H9 (cell line): ENCODE results near the gene ASTN2. TPM values are rescaled to one million over a fixed set of nuclear protein-coding genes. Genes with fewer than 3 reads are reported as not detected.

ENCODE experiments used
- DNase-seq: peaks from one replicate; pipeline ENCODE4 v3.0.0-alpha.2; 2017
- H2AFZ ChIP-seq: one replicate; pipeline ENCODE4 v1.6.1; 2013; ENCODE audit warnings: mild to moderate bottlenecking, low read length, control low read depth, moderate library complexity
- H2AK5ac ChIP-seq: 2 replicates; pipeline ENCODE4 v1.6.1; 2013; ENCODE audit warnings: low read length, control low read depth, mixed read lengths; ENCODE audit not compliant: insufficient read length
- H2BK120ac ChIP-seq: one replicate; pipeline ENCODE4 v1.6.1; 2013; ENCODE audit warnings: low read depth, mild to moderate bottlenecking, low read length, control low read depth, inconsistent platforms; ENCODE audit not compliant: poor library complexity, severe bottlenecking
- H2BK12ac ChIP-seq: 2 replicates; pipeline ENCODE4 v1.6.1; 2013; ENCODE audit warnings: low read length, control low read depth, mixed read lengths, low read depth; ENCODE audit not compliant: insufficient read length
- H2BK15ac ChIP-seq: 2 replicates; pipeline ENCODE4 v1.6.1; 2013; ENCODE audit warnings: low read depth, low read length, control low read depth
- H2BK20ac ChIP-seq: one replicate; pipeline ENCODE4 v1.6.1; 2013; ENCODE audit warnings: low read depth, mild to moderate bottlenecking, low read length, control low read depth, inconsistent platforms; ENCODE audit not compliant: poor library complexity, severe bottlenecking
- H2BK5ac ChIP-seq: 2 replicates; pipeline ENCODE4 v1.6.1; 2013; ENCODE audit warnings: low read length, control low read depth, mixed read lengths; ENCODE audit not compliant: insufficient read length
- H3K14ac ChIP-seq: 2 replicates; pipeline ENCODE4 v1.6.1; 2013; ENCODE audit warnings: low read length, control low read depth; ENCODE audit not compliant: insufficient read depth
- H3K18ac ChIP-seq: 2 replicates; pipeline ENCODE4 v1.6.1; 2013; ENCODE audit warnings: low read depth, mild to moderate bottlenecking, mixed read lengths, low read length, control low read depth; ENCODE audit not compliant: insufficient read length
- H3K23ac ChIP-seq: 2 replicates; pipeline ENCODE4 v1.6.1; 2013; ENCODE audit warnings: low read length, control low read depth, mixed read lengths, low read depth; ENCODE audit not compliant: insufficient read length
- H3K23me2 ChIP-seq: 2 replicates; pipeline ENCODE4 v1.6.1; 2013; ENCODE audit warnings: low read depth, mild to moderate bottlenecking, mixed read lengths, low read length, control low read depth; ENCODE audit not compliant: insufficient read length, poor library complexity, severe bottlenecking
- H3K27ac ChIP-seq: 2 replicates; pipeline ENCODE4 v1.5.1; 2013; ENCODE audit warnings: low read length, control low read depth, mixed read lengths, low read depth; ENCODE audit not compliant: insufficient read length
- H3K27me3 ChIP-seq: 2 replicates; pipeline ENCODE4 v1.6.1; 2013; ENCODE audit warnings: low read length, control low read depth, inconsistent platforms; ENCODE audit not compliant: insufficient read depth
- H3K4ac ChIP-seq: 2 replicates; pipeline ENCODE4 v1.6.1; 2013; ENCODE audit warnings: low read depth, mild to moderate bottlenecking, control low read depth, inconsistent platforms, low read length, moderate library complexity
- H3K4me1 ChIP-seq: 2 replicates; pipeline ENCODE4 v1.6.1; 2013; ENCODE audit warnings: low read length, control low read depth, inconsistent platforms; ENCODE audit not compliant: insufficient read depth
- H3K4me2 ChIP-seq: 2 replicates; pipeline ENCODE4 v1.6.1; 2013; ENCODE audit warnings: low read length, control low read depth, mixed read lengths; ENCODE audit not compliant: insufficient read length, insufficient read depth
- H3K56ac ChIP-seq: 2 replicates; pipeline ENCODE4 v1.6.1; 2013; ENCODE audit warnings: low read depth, mild to moderate bottlenecking, mixed read lengths, low read length, control low read depth; ENCODE audit not compliant: insufficient read length
- H3K79me1 ChIP-seq: 2 replicates; pipeline ENCODE4 v1.6.1; 2013; ENCODE audit warnings: low read depth, mild to moderate bottlenecking, moderate library complexity, low read length, control low read depth, inconsistent platforms; ENCODE audit not compliant: insufficient read depth, poor library complexity, severe bottlenecking
- H3K79me2 ChIP-seq: 2 replicates; pipeline ENCODE4 v1.6.1; 2013; ENCODE audit warnings: low read length, control low read depth, inconsistent platforms; ENCODE audit not compliant: insufficient read depth
- H3K9ac ChIP-seq: 2 replicates; pipeline ENCODE4 v1.6.1; 2013; ENCODE audit warnings: low read length, control low read depth, mixed read lengths; ENCODE audit not compliant: insufficient read length; ENCODE audit errors: extremely low read depth
- H3K9me3 ChIP-seq: one replicate; pipeline ENCODE4 v1.6.1; 2013; ENCODE audit warnings: low read depth, low read length, inconsistent platforms; ENCODE audit not compliant: control insufficient read depth
- H3T11ph ChIP-seq: one replicate; pipeline ENCODE4 v1.6.1; 2013; ENCODE audit warnings: mild to moderate bottlenecking, low read length, control low read depth, inconsistent platforms
- H4K20me1 ChIP-seq: one replicate; pipeline ENCODE4 v1.6.1; 2013; ENCODE audit not compliant: control insufficient read depth, insufficient read length, insufficient read depth
- H4K5ac ChIP-seq: 2 replicates; pipeline ENCODE4 v1.6.1; 2013; ENCODE audit warnings: low read depth, mild to moderate bottlenecking, mixed read lengths, low read length, control low read depth; ENCODE audit not compliant: insufficient read length
- H4K8ac ChIP-seq: replicated peaks from 2 replicates; pipeline ENCODE4 v1.6.1; 2013; ENCODE audit warnings: low read length, control low read depth, mixed read lengths, low read depth; ENCODE audit not compliant: insufficient read length
- H4K91ac ChIP-seq: 2 replicates; pipeline ENCODE4 v1.6.1; 2013; ENCODE audit warnings: low read depth, mild to moderate bottlenecking, moderate library complexity, mixed read lengths, low read length, control low read depth; ENCODE audit not compliant: insufficient read length
- H3K27ac Mint-ChIP-seq, 3 experiments: 2 replicates in 2 of 3; 3 replicates in 1 of 3; pipeline ENCODE4 v1.8.0; 2020 to 2021; ENCODE audit warnings: mixed read lengths in 3 of 3, mild to moderate bottlenecking in 1 of 3, moderate library complexity in 1 of 3
- H3K27me3 Mint-ChIP-seq: 2 replicates; pipeline ENCODE4 v1.8.0; 2021; ENCODE audit warnings: low read depth, mild to moderate bottlenecking, moderate library complexity, mixed read lengths
- H3K36me3 Mint-ChIP-seq, 3 experiments: 2 replicates in 2 of 3; 3 replicates in 1 of 3; pipeline ENCODE4 v1.8.0; 2020 to 2021; ENCODE audit warnings: low read depth in 3 of 3, mixed read lengths in 3 of 3; ENCODE audit not compliant: insufficient read depth in 1 of 3
- H3K4me1 Mint-ChIP-seq, 2 experiments: 2 replicates each; pipeline ENCODE4 v1.8.0; 2020; ENCODE audit warnings: mixed read lengths in 2 of 2
- H3K4me3 Mint-ChIP-seq, 2 experiments: 2 replicates in 1 of 2; 3 replicates in 1 of 2; pipeline ENCODE4 v1.8.0; 2020 to 2021; ENCODE audit warnings: mild to moderate bottlenecking in 2 of 2, mixed read lengths in 2 of 2, moderate library complexity in 1 of 2
- H3K9me3 Mint-ChIP-seq, 2 experiments: 2 replicates in 1 of 2; 3 replicates in 1 of 2; pipeline ENCODE4 v1.8.0; 2020; ENCODE audit warnings: mild to moderate bottlenecking in 2 of 2, mixed read lengths in 2 of 2, moderate library complexity in 1 of 2
- WGBS: extraction: QIAGEN DNeasy Blood & Tissue Kit; methylation state at CpG from one replicate; pipeline ENCODE4 v1.1.7; 2013; ENCODE audit warnings: missing lambda C conversion rate, low lambda C conversion rate, mixed read lengths; ENCODE audit not compliant: insufficient read length; ENCODE audit errors: extremely low coverage; 5-methylcytosine and 5-hydroxymethylcytosine counted together
- total RNA-seq: library from RNA; stranded (reverse); gene quantifications from 2 replicates; pipeline ENCODE4 v1.2.1, GENCODE V29; 2021
- TF ChIP-seq, protein P1 (sequence below): fragments of 200-600 bp; sonication (generic); conservative IDR thresholded peaks from 3 replicates; pipeline ENCODE4 v1.8.0; 2021; ENCODE audit warnings: antibody characterized with exemption, mild to moderate bottlenecking

Gene ASTN2
- total RNA-seq, 1 experiment from 2014 or later = 9.7 TPM

DNA sequence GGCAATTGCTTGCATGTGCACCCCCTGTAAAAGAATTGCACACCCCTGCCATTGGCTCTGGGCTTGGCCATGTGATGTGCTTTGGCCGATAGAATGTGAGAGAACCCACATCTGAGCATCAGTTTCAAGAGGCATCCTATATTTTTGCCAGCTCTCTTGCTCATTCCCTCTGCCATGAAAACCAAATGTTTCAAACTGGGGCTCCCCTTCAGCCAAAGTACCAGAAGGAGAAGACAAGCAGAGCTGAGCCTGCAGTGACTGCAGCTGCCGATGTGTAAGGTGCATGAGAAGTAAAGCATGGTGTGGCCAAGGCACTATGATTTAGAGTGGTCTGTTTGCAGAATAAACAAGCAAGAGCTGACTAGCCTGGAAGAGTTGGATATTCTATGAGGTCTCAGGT lies 132.3 kb downstream of the ASTN2 start:
- Mint-ChIP-seq H3K27ac (no peak overlapping the region), H3K4me1 (peaks cover 0 to 16% of the 10 kb centered on the region in 2 experiments; a peak in 3 of 4 replicates), H3K27me3 (no peaks in the 10 kb centered on the region; the same call in 1 of the 2 replicates), H3K9me3 (no peaks in the 10 kb centered on the region), H3K4me3 (no peak overlapping the region), H3K36me3 (no peaks in the 10 kb centered on the region)
- no peak overlapping the region for H3K27ac ChIP-seq
- no peak overlapping the region for H3K4me2 ChIP-seq
- no peak overlapping the region for H2BK15ac ChIP-seq
- H3K9me3 ChIP-seq = no peaks in the 10 kb centered on the region
- H2BK12ac ChIP-seq = no peak overlapping the region
- H4K20me1 ChIP-seq = no peaks in the 10 kb centered on the region
- H3K9ac ChIP-seq = no peak overlapping the region
- H3K4me1 ChIP-seq = no peaks in the 10 kb centered on the region
- H2AK5ac ChIP-seq = no peak overlapping the region
- no peaks in the 10 kb centered on the region for H3K23me2 ChIP-seq
- H3K14ac ChIP-seq = no peak overlapping the region
- H4K8ac ChIP-seq = no peak overlapping the region
- H3K56ac ChIP-seq = no peak overlapping the region
- no peaks in the 10 kb centered on the region for H3K79me2 ChIP-seq
- DNase-seq = no peak
- TF ChIP-seq, protein P1, sequence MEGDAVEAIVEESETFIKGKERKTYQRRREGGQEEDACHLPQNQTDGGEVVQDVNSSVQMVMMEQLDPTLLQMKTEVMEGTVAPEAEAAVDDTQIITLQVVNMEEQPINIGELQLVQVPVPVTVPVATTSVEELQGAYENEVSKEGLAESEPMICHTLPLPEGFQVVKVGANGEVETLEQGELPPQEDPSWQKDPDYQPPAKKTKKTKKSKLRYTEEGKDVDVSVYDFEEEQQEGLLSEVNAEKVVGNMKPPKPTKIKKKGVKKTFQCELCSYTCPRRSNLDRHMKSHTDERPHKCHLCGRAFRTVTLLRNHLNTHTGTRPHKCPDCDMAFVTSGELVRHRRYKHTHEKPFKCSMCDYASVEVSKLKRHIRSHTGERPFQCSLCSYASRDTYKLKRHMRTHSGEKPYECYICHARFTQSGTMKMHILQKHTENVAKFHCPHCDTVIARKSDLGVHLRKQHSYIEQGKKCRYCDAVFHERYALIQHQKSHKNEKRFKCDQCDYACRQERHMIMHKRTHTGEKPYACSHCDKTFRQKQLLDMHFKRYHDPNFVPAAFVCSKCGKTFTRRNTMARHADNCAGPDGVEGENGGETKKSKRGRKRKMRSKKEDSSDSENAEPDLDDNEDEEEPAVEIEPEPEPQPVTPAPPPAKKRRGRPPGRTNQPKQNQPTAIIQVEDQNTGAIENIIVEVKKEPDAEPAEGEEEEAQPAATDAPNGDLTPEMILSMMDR = no peak
- no peak overlapping the region for H3K4ac ChIP-seq
- no peak overlapping the region for H3T11ph ChIP-seq
- no peaks in the 10 kb centered on the region for H3K27me3 ChIP-seq
- no peak overlapping the region for H2BK120ac ChIP-seq
- no peak overlapping the region for H2BK5ac ChIP-seq
- no peak overlapping the region for H4K5ac ChIP-seq
- no peak overlapping the region for H2BK20ac ChIP-seq
- H3K79me1 ChIP-seq = no peaks in the 10 kb centered on the region
- no peak overlapping the region for H4K91ac ChIP-seq
- no peak overlapping the region for H3K23ac ChIP-seq
- no peak overlapping the region for H2AFZ ChIP-seq
- no peak overlapping the region for H3K18ac ChIP-seq
- no CpG with 5 or more reads among the region's 2 CpGs for WGBS
